BJ (cell line): ENCODE measurements around the gene SETDB2. TPM values are rescaled to one million over a fixed set of nuclear protein-coding genes. Genes with fewer than 3 reads are reported as not detected.

ENCODE experiments used
- CTCF ChIA-PET: fragments of 350-600 bp; formaldehyde crosslinking; extraction: SDS; loops from one replicate; lab custom pipeline; 2021; ENCODE audit warnings: antibody characterized with exemption, inconsistent platforms; lab: Yijun Ruan, JAX
- POLR2A ChIA-PET: fragments of 300-600 bp; sonication (Branson Sonifier 250); formaldehyde crosslinking; extraction: SDS; loops from one replicate; lab custom pipeline; 2021; ENCODE audit warnings: antibody characterized with exemption; lab: Charles Lee
- DNase-seq: peaks from one replicate; pipeline ENCODE4 v3.0.0-alpha.2; 2011; ENCODE audit warnings: low read depth
- H3K27me3 ChIP-seq: 2 replicates; pipeline ENCODE4 v1.6.0; 2011; ENCODE audit warnings: low read length; ENCODE audit not compliant: control insufficient read depth, insufficient read depth
- H3K36me3 ChIP-seq: 2 replicates; pipeline ENCODE4 v1.5.1; 2011; ENCODE audit warnings: low read length; ENCODE audit not compliant: control insufficient read depth, insufficient read depth
- H3K4me3 ChIP-seq: 2 replicates; pipeline ENCODE4 v1.5.1; 2011; ENCODE audit warnings: low read depth, mild to moderate bottlenecking, control low read depth, low read length
- polyA plus RNA-seq: library from polyadenylated mRNA; depleted of rRNA; stranded (reverse); fragments of >200 nt; gene quantifications from 2 replicates; pipeline ENCODE4 v1.2.3, GENCODE V29; 2011
- TF ChIP-seq, protein P1 (sequence below): IDR thresholded peaks from 2 replicates; pipeline ENCODE4 v1.5.1; 2011; ENCODE audit warnings: low read depth, mild to moderate bottlenecking, control low read depth, inconsistent platforms, low read length, moderate library complexity; ENCODE audit not compliant: insufficient read depth

SETDB2 gene
- polyA plus RNA-seq, 1 experiment: 2.3 TPM

GRCh38 chr13:49512578-49512977 lies 68.5 kb downstream of the SETDB2 start:
- TF ChIP-seq, protein P1, sequence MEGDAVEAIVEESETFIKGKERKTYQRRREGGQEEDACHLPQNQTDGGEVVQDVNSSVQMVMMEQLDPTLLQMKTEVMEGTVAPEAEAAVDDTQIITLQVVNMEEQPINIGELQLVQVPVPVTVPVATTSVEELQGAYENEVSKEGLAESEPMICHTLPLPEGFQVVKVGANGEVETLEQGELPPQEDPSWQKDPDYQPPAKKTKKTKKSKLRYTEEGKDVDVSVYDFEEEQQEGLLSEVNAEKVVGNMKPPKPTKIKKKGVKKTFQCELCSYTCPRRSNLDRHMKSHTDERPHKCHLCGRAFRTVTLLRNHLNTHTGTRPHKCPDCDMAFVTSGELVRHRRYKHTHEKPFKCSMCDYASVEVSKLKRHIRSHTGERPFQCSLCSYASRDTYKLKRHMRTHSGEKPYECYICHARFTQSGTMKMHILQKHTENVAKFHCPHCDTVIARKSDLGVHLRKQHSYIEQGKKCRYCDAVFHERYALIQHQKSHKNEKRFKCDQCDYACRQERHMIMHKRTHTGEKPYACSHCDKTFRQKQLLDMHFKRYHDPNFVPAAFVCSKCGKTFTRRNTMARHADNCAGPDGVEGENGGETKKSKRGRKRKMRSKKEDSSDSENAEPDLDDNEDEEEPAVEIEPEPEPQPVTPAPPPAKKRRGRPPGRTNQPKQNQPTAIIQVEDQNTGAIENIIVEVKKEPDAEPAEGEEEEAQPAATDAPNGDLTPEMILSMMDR: no peak
- no peak overlapping the region for H3K4me3 ChIP-seq
- peaks cover 9% of the 10 kb centered on the region for H3K36me3 ChIP-seq
- no peaks in the 10 kb centered on the region for H3K27me3 ChIP-seq
- DNase-seq: no peak
- CTCF ChIA-PET: interaction anchor here (0.9 kb wide), 1 partner anchor 94 kb away, joined by 4 read pairs; no protein-coding TSS in a partner anchor
- POLR2A ChIA-PET: no interaction called here

- H3K4me3 ChIP-seq: no peak overlapping the region
- DNase-seq: no peak
- CTCF ChIA-PET: interaction anchor here (0.7 kb wide), 1 partner anchor 14 kb away, joined by 3 read pairs; no protein-coding TSS in a partner anchor
- TF ChIP-seq, protein P1: no peak
- POLR2A ChIA-PET: no interaction called here
- peaks cover 11% of the 10 kb centered on the region for H3K36me3 ChIP-seq
- H3K27me3 ChIP-seq: no peaks in the 10 kb centered on the region
Observed at GRCh38 chr13:49516467-49516866, 72.4 kb downstream of the SETDB2 start.

DNA sequence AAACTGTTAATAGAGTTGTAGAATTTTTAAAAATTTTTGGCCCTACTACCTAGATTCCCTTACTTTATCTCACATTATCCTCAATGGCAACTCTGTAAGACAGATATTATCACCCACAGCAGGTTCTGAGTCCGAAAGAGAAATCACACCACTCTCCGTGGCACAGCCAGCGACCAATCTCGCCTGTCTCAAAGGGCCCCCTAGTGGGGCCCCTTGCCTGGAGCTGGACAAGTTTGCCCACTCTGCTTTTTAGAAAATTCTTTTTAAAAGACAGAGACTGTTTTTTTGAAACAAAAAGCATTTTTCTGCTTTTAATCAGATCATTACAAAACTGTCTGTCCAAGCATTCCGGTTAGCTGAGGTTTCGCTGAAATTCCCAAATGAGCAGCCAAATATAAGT lies 73.4 kb downstream of the SETDB2 start:
- no peak for DNase-seq
- CTCF ChIA-PET: interaction anchor here (0.6 to 0.7 kb wide), 2 partner anchors 90 to 211 kb away, joined by 3 read pairs; no protein-coding TSS in a partner anchor
- H3K36me3 ChIP-seq: peaks cover 11% of the 10 kb centered on the region
- H3K27me3 ChIP-seq: no peaks in the 10 kb centered on the region
- H3K4me3 ChIP-seq: no peak overlapping the region
- TF ChIP-seq, protein P1: peak; percentile 72
- POLR2A ChIA-PET: no interaction called here

- H3K36me3 ChIP-seq: peaks cover 1% of the 10 kb centered on the region; the same call in 1 of the 2 replicates
- no peaks in the 10 kb centered on the region for H3K27me3 ChIP-seq
- no peak overlapping the region for H3K4me3 ChIP-seq
- TF ChIP-seq, protein P1: no peak
- no peak for DNase-seq
- ChIA-PET POLR2A (no interaction called here), CTCF (no interaction called here)
Observed at GRCh38 chr13:49521224-49521623, 77.2 kb downstream of the SETDB2 start.

DNA sequence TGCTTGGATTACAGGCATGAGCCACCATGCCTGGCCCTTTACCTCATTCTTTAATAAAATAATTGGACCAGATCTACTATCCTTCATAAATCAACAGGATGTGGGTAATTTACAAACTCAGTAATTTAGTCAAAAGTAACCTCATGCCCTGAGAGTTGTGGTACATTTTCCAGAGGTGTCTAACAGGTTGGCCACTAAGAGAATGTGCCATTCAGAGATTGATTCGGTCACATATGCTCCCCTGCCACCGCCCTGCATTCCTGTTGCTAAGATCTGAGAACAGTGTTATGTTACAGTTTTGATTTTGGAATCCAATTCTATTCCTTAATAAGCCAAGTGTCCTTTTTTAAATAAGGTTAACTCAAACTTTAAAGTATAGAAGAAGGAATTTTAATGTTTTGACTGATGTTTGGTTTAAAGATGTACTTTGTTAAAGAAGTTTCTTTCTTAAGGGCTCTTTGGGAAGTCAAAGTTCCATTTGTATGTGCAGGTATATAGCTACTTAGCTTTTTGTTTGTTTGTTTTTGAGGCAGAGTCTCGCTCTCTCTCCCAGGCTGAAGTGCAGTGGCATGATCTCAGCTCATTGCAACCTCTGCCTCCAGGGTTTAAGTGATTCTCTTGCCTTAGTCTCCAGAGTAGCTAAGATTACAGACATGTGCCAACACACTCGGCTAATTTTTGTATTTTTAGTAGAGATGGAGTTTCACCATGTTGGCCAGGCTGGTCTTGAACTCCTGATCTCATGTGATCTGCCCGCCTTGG lies 80.8 kb downstream of the SETDB2 start:
- Histone ChIP-seq H3K27me3 (no peaks in the 10 kb centered on the region), H3K4me3 (no peak overlapping the region), H3K36me3 (peaks cover 2% of the 10 kb centered on the region; the same call in 1 of the 2 replicates)
- DNase-seq: no peak
- ChIA-PET CTCF (no interaction called here), POLR2A (no interaction called here)
- TF ChIP-seq, protein P1: no peak
